ENCODE results near the gene HSPA1B.
"Not testable (repeated sequence)": the region's sequence is repeated elsewhere in the genome, so short reads cannot be mapped to it uniquely, and the experiment has no call there.

HSPA1B gene

GRCh38 chr6:31826793-31827285 is 699 bp upstream of the HSPA1B start:
- no peak for DNase-seq (ENCODE audit: low read depth, low spot score)

- DNase-seq (ENCODE audit: low read depth, low spot score): no peak
These were observed 2.2 kb downstream of the HSPA1B start for GRCh38 chr6:31829633-31830283.

- DNase-seq (ENCODE audit: low read depth, low spot score): no peak
These were observed 3.4 kb downstream of the HSPA1B start for GRCh38 chr6:31830886-31831335.

GRCh38 chr6:31831350-31832215 is 4.0 kb downstream of the HSPA1B start:
- DNase-seq (ENCODE audit: low read depth, low spot score): no peak

- no peak for DNase-seq (ENCODE audit: low read depth, low spot score)
These were observed 7.1 kb downstream of the HSPA1B start for GRCh38 chr6:31834367-31835250.

- DNase-seq (ENCODE audit: low read depth, low spot score): no peak
These were observed 8.5 kb downstream of the HSPA1B start for GRCh38 chr6:31836047-31836473.

- DNase-seq (ENCODE audit: low read depth, low spot score): no peak
These were observed 9.2 kb downstream of the HSPA1B start for GRCh38 chr6:31836474-31837368.

GRCh38 chr6:31837369-31838113 is 10.0 kb downstream of the HSPA1B start:
- DNase-seq (ENCODE audit: low read depth, low spot score): no peak

- not testable (repeated sequence) for DNase-seq (ENCODE audit: low read depth, low spot score)
These were observed 10.6 kb downstream of the HSPA1B start for GRCh38 chr6:31838114-31838553.

- DNase-seq (ENCODE audit: low read depth, low spot score): no peak
These were observed 11.4 kb downstream of the HSPA1B start for GRCh38 chr6:31838968-31839367.

- DNase-seq (ENCODE audit: low read depth, low spot score): not testable (repeated sequence)
These were observed 12.2 kb downstream of the HSPA1B start for GRCh38 chr6:31839779-31840126.

- DNase-seq (ENCODE audit: low read depth, low spot score): no peak
These were observed 14.5 kb downstream of the HSPA1B start for GRCh38 chr6:31842053-31842452.

- DNase-seq (ENCODE audit: low read depth, low spot score): no peak
These were observed 17.0 kb downstream of the HSPA1B start for GRCh38 chr6:31844507-31844906.

GRCh38 chr6:31847276-31847978 is 19.9 kb downstream of the HSPA1B start:
- no peak for DNase-seq (ENCODE audit: low read depth, low spot score)

GRCh38 chr6:31850765-31851484 is 23.4 kb downstream of the HSPA1B start:
- DNase-seq (ENCODE audit: low read depth, low spot score): no peak

- DNase-seq (ENCODE audit: low read depth, low spot score): no peak
These were observed 23.9 kb downstream of the HSPA1B start for GRCh38 chr6:31851485-31851832.

- DNase-seq (ENCODE audit: low read depth, low spot score): not testable (repeated sequence)
These were observed 24.6 kb downstream of the HSPA1B start for GRCh38 chr6:31851980-31852718.

GRCh38 chr6:31857774-31858173 is 30.2 kb downstream of the HSPA1B start:
- not testable (repeated sequence) for DNase-seq (ENCODE audit: low read depth, low spot score)
